C4-2B (cell line): Measurements from ENCODE around the gene KRTDAP.

ENCODE experiments used
- ZFX ChIP-seq: fragments of 450-650 bp; IDR thresholded peaks from 2 replicates; pipeline ENCODE4 v1.6.1; 2017
- TF ChIP-seq, protein P1 (sequence below): fragments of 450-650 bp; conservative IDR thresholded peaks from 2 replicates; pipeline ENCODE4 v1.5.1; 2017; ENCODE audit warnings: mild to moderate bottlenecking

- TF ChIP-seq, protein P1, sequence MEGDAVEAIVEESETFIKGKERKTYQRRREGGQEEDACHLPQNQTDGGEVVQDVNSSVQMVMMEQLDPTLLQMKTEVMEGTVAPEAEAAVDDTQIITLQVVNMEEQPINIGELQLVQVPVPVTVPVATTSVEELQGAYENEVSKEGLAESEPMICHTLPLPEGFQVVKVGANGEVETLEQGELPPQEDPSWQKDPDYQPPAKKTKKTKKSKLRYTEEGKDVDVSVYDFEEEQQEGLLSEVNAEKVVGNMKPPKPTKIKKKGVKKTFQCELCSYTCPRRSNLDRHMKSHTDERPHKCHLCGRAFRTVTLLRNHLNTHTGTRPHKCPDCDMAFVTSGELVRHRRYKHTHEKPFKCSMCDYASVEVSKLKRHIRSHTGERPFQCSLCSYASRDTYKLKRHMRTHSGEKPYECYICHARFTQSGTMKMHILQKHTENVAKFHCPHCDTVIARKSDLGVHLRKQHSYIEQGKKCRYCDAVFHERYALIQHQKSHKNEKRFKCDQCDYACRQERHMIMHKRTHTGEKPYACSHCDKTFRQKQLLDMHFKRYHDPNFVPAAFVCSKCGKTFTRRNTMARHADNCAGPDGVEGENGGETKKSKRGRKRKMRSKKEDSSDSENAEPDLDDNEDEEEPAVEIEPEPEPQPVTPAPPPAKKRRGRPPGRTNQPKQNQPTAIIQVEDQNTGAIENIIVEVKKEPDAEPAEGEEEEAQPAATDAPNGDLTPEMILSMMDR = no peak
- TF ChIP-seq ZFX = no peak
Measured at GRCh38 chr19:35525873-35526272, 35.6 kb upstream of the KRTDAP start.
